Activated CD4-positive, alpha-beta T cell treated with anti-CD3 and anti-CD28 coated beads for 36 hours (primary cell): ENCODE measurements around the gene C11orf98. TPM values are rescaled to one million over a fixed set of nuclear protein-coding genes. Genes with fewer than 3 reads are reported as not detected.
"Not testable (repeated sequence)": the region's sequence is repeated elsewhere in the genome, so short reads cannot be mapped to it uniquely, and the experiment has no call there.

Experiments used
- ATAC-seq: fragments of 200-7000 bp; cut with Tn5 transposase; one replicate; pipeline ENCODE4 v1.10.0; 2021; ENCODE audit warnings: mild to moderate bottlenecking, moderate library complexity
- CTCF ChIA-PET: fragments of 350-600 bp; sonication (Branson Sonifier 250); formaldehyde crosslinking; loops from one replicate; lab custom pipeline; 2021; ENCODE audit warnings: antibody characterized with exemption; lab: Charles Lee
- POLR2A ChIA-PET: fragments of 350-600 bp; sonication (Branson Sonifier 250); formaldehyde crosslinking; loops from one replicate; lab custom pipeline; 2021; ENCODE audit warnings: antibody characterized with exemption, inconsistent platforms; lab: Charles Lee
- DNase-seq: peaks from one replicate; pipeline ENCODE4 v3.0.0-alpha.2; 2020
- H3K27ac Mint-ChIP-seq: one replicate; pipeline ENCODE4 v1.8.0; 2021; ENCODE audit warnings: mixed read lengths
- H3K27me3 Mint-ChIP-seq: one replicate; pipeline ENCODE4 v1.8.0; 2021; ENCODE audit warnings: mixed read lengths
- H3K36me3 Mint-ChIP-seq: one replicate; pipeline ENCODE4 v1.8.0; 2021; ENCODE audit warnings: low read depth, mixed read lengths
- H3K4me1 Mint-ChIP-seq: one replicate; pipeline ENCODE4 v1.8.0; 2021; ENCODE audit warnings: mixed read lengths
- H3K4me3 Mint-ChIP-seq: one replicate; pipeline ENCODE4 v1.8.0; 2021; ENCODE audit warnings: mild to moderate bottlenecking, moderate library complexity, mixed read lengths
- H3K9me3 Mint-ChIP-seq: one replicate; pipeline ENCODE4 v1.8.0; 2021; ENCODE audit warnings: low read depth, mixed read lengths
- intact Hi-C, 2 experiments: fragments of 100-400 bp; cut with DNase I in 1 of 2; cut with micrococcal nuclease in 1 of 2; formaldehyde crosslinking; loops; one replicate each; pipeline versions ENCODE4 v1.14.2 to v1.15.1; 2022 to 2024; cut with DNase I, micrococcal nuclease
- total RNA-seq, 2 experiments: library from RNA; stranded (reverse); gene quantifications; one replicate each; pipeline ENCODE4 v1.2.3, GENCODE V29; 2021

The C11orf98 gene
- total RNA-seq, 2 experiments from 2014 or later, result 108 to 135 TPM

- peaks cover 11% of the 10 kb centered on the region for H3K27me3 Mint-ChIP-seq
- intact Hi-C loops, result no loop called here
- POLR2A ChIA-PET, result interaction anchor here (0.6 to 1.1 kb wide), 2 partner anchors 153 to 172 kb away, joined by 3 to 4 read pairs; no protein-coding TSS in a partner anchor
- ATAC-seq (no peak), DNase-seq (no peak)
- no peaks in the 10 kb centered on the region for H3K9me3 Mint-ChIP-seq
- no peaks in the 10 kb centered on the region for H3K4me1 Mint-ChIP-seq
- H3K27ac Mint-ChIP-seq, result no peak overlapping the region
- peaks cover 14% of the 10 kb centered on the region for H3K36me3 Mint-ChIP-seq
- CTCF ChIA-PET, result interaction anchor here (1.0 kb wide), 1 partner anchor 14 kb away, joined by 3 read pairs; no protein-coding TSS in a partner anchor
- H3K4me3 Mint-ChIP-seq, result no peak overlapping the region
Observed at GRCh38 chr11:62687508-62688396, 22.7 kb upstream of the C11orf98 start.

GRCh38 chr11:62682518-62682917, 17.5 kb upstream of the C11orf98 start:
- CTCF ChIA-PET, result interaction anchor here (1.1 to 3.0 kb wide), 2 partner anchors 13 to 303 kb away, joined by 3 to 32 read pairs; no protein-coding TSS in a partner anchor
- Mint-ChIP-seq H3K4me1 (peaks cover 17% of the 10 kb centered on the region), H3K9me3 (no peaks in the 10 kb centered on the region), H3K4me3 (no peak overlapping the region), H3K36me3 (peaks cover 4% of the 10 kb centered on the region), H3K27ac (no peak overlapping the region), H3K27me3 (peaks cover 5% of the 10 kb centered on the region)
- DNase-seq, result no peak
- intact Hi-C loops, result no loop called here
- POLR2A ChIA-PET, result no interaction called here
- ATAC-seq, result no peak

- Mint-ChIP-seq H3K4me3 (no peak overlapping the region), H3K9me3 (no peaks in the 10 kb centered on the region), H3K27ac (peak overlapping the region; percentile 73), H3K27me3 (no peaks in the 10 kb centered on the region), H3K36me3 (peaks cover 11% of the 10 kb centered on the region), H3K4me1 (peaks cover 26% of the 10 kb centered on the region)
- CTCF ChIA-PET, result interaction anchor here (0.6 to 3.0 kb wide), 25 partner anchors 9 to 286 kb away, joined by 3 to 32 read pairs (median 4); partner anchors contain the start of genes BSCL2, GANAB, GNG3 and HNRNPUL2
- ATAC-seq, result peak; percentile 88
- intact Hi-C loops, result no loop called here
- POLR2A ChIA-PET, result interaction anchor here (0.6 to 2.0 kb wide), 7 partner anchors 10 to 106 kb away, joined by 3 to 19 read pairs (median 5); partner anchors contain the start of genes C11orf98, CSKMT, HNRNPUL2 and TMEM179B
- DNase-seq, result peak; percentile 60
Observed at GRCh38 chr11:62680825-62681240, 15.8 kb upstream of the C11orf98 start.

- Mint-ChIP-seq H3K36me3 (peaks cover 20% of the 10 kb centered on the region), H3K27ac (peak within 1 kb of the TSS; percentile 92), H3K4me1 (peaks cover 28% of the 10 kb centered on the region), H3K27me3 (no peaks in the 10 kb centered on the region), H3K9me3 (no peaks in the 10 kb centered on the region), H3K4me3 (peak within 1 kb of the TSS; percentile 82)
- DNase-seq, result peak; percentile 93
- POLR2A ChIA-PET, result interaction anchor here (0.6 to 3.2 kb wide), 9 partner anchors 9 to 217 kb away, joined by 3 to 12 read pairs (median 3); partner anchors contain the start of genes C11orf98, CSKMT, TUT1 and WDR74
- CTCF ChIA-PET, result interaction anchor here (0.9 to 3.0 kb wide), 8 partner anchors 14 to 182 kb away, joined by 3 to 32 read pairs (median 4); partner anchors contain the start of genes B3GAT3, C11orf98 and CSKMT
- intact Hi-C loops, result loop anchor here (1.0 to 2.0 kb wide), 5 partner anchors 26 to 202 kb away; partner anchors contain the start of genes TUT1 (in 2 of the 2), INTS5 (in 1 of the 2), MTA2 (in 1 of the 2) and SLC3A2 (in 1 of the 2)
- ATAC-seq, result peak; percentile 88
Observed at GRCh38 chr11:62678770-62679696, 14.0 kb upstream of the C11orf98 start, which contains the start of gene UBXN1. Gene UBXN1 (minus strand): TSS chr11:62679073. CDS start chr11:62678923, 150 bp downstream.

- Mint-ChIP-seq H3K4me1 (peaks cover 30% of the 10 kb centered on the region), H3K4me3 (peak overlapping the region; percentile 82), H3K27ac (peak overlapping the region; percentile 92), H3K36me3 (peaks cover 20% of the 10 kb centered on the region), H3K27me3 (no peaks in the 10 kb centered on the region), H3K9me3 (no peaks in the 10 kb centered on the region)
- ChIA-PET POLR2A (interaction anchor here (1.0 to 3.2 kb wide), 3 partner anchors 13 to 87 kb away, joined by 5 to 12 read pairs (median 5); partner anchors contain the start of genes C11orf98, CSKMT, TUT1 and ZBTB3), CTCF (interaction anchor here (1.0 kb wide), 1 partner anchor 14 kb away, joined by 3 read pairs; the partner anchor contains the start of genes C11orf98 and CSKMT)
- no peak for DNase-seq
- ATAC-seq, result no peak
- intact Hi-C loops, result loop anchor here in 1 of 2 experiments (2.0 kb wide), 2 partner anchors 78 to 202 kb away; partner anchors contain the start of genes MTA2 and SLC3A2
Observed at GRCh38 chr11:62678433-62678769, 13.4 kb upstream of the C11orf98 start.

- DNase-seq (no peak), ATAC-seq (no peak)
- CTCF ChIA-PET, result no interaction called here
- no peaks in the 10 kb centered on the region for H3K9me3 Mint-ChIP-seq
- peak overlapping the region; percentile 68 for H3K27ac Mint-ChIP-seq
- H3K27me3 Mint-ChIP-seq, result no peaks in the 10 kb centered on the region
- H3K36me3 Mint-ChIP-seq, result peaks cover 20% of the 10 kb centered on the region
- POLR2A ChIA-PET, result interaction anchor here (0.9 to 3.2 kb wide), 3 partner anchors 76 to 179 kb away, joined by 3 to 12 read pairs (median 5); partner anchors contain the start of genes TUT1 and ZBTB3
- H3K4me1 Mint-ChIP-seq, result peaks cover 36% of the 10 kb centered on the region
- intact Hi-C loops, result loop anchor here in 1 of 2 experiments (2.0 kb wide), 2 partner anchors 77 to 203 kb away; partner anchors contain the start of genes MTA2 and SLC3A2
- H3K4me3 Mint-ChIP-seq, result peak overlapping the region; percentile 82
Observed at GRCh38 chr11:62677714-62678113, 12.7 kb upstream of the C11orf98 start.

GRCh38 chr11:62677156-62677555, 12.1 kb upstream of the C11orf98 start:
- ChIA-PET CTCF (no interaction called here), POLR2A (interaction anchor here (0.9 to 3.2 kb wide), 4 partner anchors 24 to 179 kb away, joined by 3 to 12 read pairs (median 4); partner anchors contain the start of genes INTS5, TUT1 and ZBTB3)
- ATAC-seq, result no peak
- Mint-ChIP-seq H3K36me3 (peaks cover 25% of the 10 kb centered on the region), H3K4me1 (peaks cover 41% of the 10 kb centered on the region), H3K27ac (peak overlapping the region; percentile 47), H3K9me3 (no peaks in the 10 kb centered on the region), H3K27me3 (no peaks in the 10 kb centered on the region), H3K4me3 (peak overlapping the region; percentile 40)
- DNase-seq, result no peak
- intact Hi-C loops, result no loop called here

GRCh38 chr11:62676698-62677097, 11.7 kb upstream of the C11orf98 start:
- Mint-ChIP-seq H3K4me1 (peaks cover 41% of the 10 kb centered on the region), H3K27me3 (no peaks in the 10 kb centered on the region), H3K4me3 (peak overlapping the region; percentile 40), H3K27ac (no peak overlapping the region), H3K36me3 (peaks cover 28% of the 10 kb centered on the region), H3K9me3 (no peaks in the 10 kb centered on the region)
- DNase-seq (no peak), ATAC-seq (no peak)
- intact Hi-C loops, result no loop called here
- POLR2A ChIA-PET, result interaction anchor here (0.9 to 3.2 kb wide), 5 partner anchors 10 to 180 kb away, joined by 3 to 12 read pairs (median 3); partner anchors contain the start of genes C11orf98, CSKMT, INTS5 and TUT1
- CTCF ChIA-PET, result interaction anchor here (0.6 to 1.3 kb wide), 3 partner anchors 10 to 181 kb away, joined by 3 read pairs; no protein-coding TSS in a partner anchor

- H3K27ac Mint-ChIP-seq, intact Hi-C loops, DNase-seq, H3K27me3 Mint-ChIP-seq, ATAC-seq, H3K4me3 Mint-ChIP-seq, H3K9me3 Mint-ChIP-seq: not testable (repeated sequence)
- ChIA-PET CTCF (interaction anchor here (0.8 to 1.9 kb wide), 2 partner anchors 19 to 28 kb away, joined by 3 to 5 read pairs; no protein-coding TSS in a partner anchor), POLR2A (interaction anchor here (0.6 to 1.5 kb wide), 3 partner anchors 10 to 166 kb away, joined by 3 to 7 read pairs (median 4); partner anchors contain the start of genes C11orf98 and CSKMT)
- H3K4me1 Mint-ChIP-seq, result peaks cover 41% of the 10 kb centered on the region
- H3K36me3 Mint-ChIP-seq, result peaks cover 40% of the 10 kb centered on the region
Observed at GRCh38 chr11:62675415-62675814, 10.4 kb upstream of the C11orf98 start.
